Muscle of leg (tissue), 11 donors: Measurements from ENCODE around the gene PCBP3. TPM values are rescaled to one million over a fixed set of nuclear protein-coding genes. Genes with fewer than 3 reads are reported as not detected.

Experiments used
- DNase-seq: peaks from one replicate; pipeline ENCODE4 v3.0.0; 2013
- H3K27ac ChIP-seq: one replicate; pipeline ENCODE4 v1.5.1; 2013; ENCODE audit warnings: mild to moderate bottlenecking, low read length, control low read depth
- H3K27me3 ChIP-seq: one replicate; pipeline ENCODE4 v1.6.1; 2013; ENCODE audit warnings: low read length; ENCODE audit not compliant: control insufficient read depth, insufficient read depth
- H3K36me3 ChIP-seq: one replicate; pipeline ENCODE4 v1.6.1; 2013; ENCODE audit warnings: low read length; ENCODE audit not compliant: control insufficient read depth, insufficient read depth
- H3K4me1 ChIP-seq: one replicate; pipeline ENCODE4 v1.6.1; 2013; ENCODE audit warnings: low read length; ENCODE audit not compliant: control insufficient read depth, insufficient read depth
- H3K4me3 ChIP-seq: one replicate; pipeline ENCODE4 v1.5.1; 2013; ENCODE audit warnings: low read length, control low read depth
- H3K9me3 ChIP-seq: replicated peaks from 2 replicates; pipeline ENCODE4 v1.6.1; 2013; ENCODE audit warnings: low read depth, low read length; ENCODE audit not compliant: control insufficient read depth
- WGBS: methylation state at CpG from one replicate; pipeline ENCODE4 v1.1.5; 2013; ENCODE audit warnings: missing lambda C conversion rate; ENCODE audit not compliant: insufficient coverage; 5-methylcytosine and 5-hydroxymethylcytosine counted together
- polyA plus RNA-seq, 8 donors: library from polyadenylated mRNA; unstranded; fragments of 120-200 nt; gene quantifications; one replicate each; pipeline versions ENCODE4 v1.2.1 to v1.2.3, GENCODE V29; 2013; ENCODE audit warnings: inconsistent platforms in 1 of 8, low replicate concordance in 1 of 8; ENCODE audit not compliant: insufficient read length in 8 of 8, insufficient read depth in 1 of 8
- total RNA-seq: library from RNA; stranded (reverse); fragments of 120-200 nt; gene quantifications from one replicate; pipeline ENCODE4 v1.2.4, GENCODE V29; 2013

PCBP3 gene
- total and polyA plus RNA-seq, 9 donors, result 0.76 to 2.3 (median 1.2) TPM

DNA sequence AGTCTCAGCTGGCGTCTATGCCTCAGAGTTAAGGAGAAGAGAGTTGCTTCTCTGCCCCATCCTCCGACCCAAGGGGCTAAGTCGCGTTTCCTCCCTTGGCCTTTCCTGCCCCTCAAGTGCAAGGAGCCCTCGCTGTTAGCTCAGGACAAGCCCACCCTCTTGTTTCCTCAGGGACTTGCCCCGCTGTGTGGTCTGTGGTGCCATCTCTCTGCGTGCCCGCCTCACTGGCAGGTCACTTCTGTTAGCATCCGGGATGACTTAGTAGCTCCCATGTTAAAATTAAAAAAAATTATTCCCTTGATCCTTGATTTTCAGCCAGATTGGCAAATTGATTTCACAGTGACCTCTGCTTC lies 96.5 kb downstream of the PCBP3 start:
- WGBS, result 59% methylated on average over 9 of the region's 9 CpGs
- H3K36me3 ChIP-seq, result no peaks in the 10 kb centered on the region
- no peak overlapping the region for H3K27ac ChIP-seq
- DNase-seq, result no peak
- no peak overlapping the region for H3K4me3 ChIP-seq
- H3K4me1 ChIP-seq, result no peaks in the 10 kb centered on the region
- H3K9me3 ChIP-seq, result no peaks in the 10 kb centered on the region
- H3K27me3 ChIP-seq, result no peaks in the 10 kb centered on the region

DNA sequence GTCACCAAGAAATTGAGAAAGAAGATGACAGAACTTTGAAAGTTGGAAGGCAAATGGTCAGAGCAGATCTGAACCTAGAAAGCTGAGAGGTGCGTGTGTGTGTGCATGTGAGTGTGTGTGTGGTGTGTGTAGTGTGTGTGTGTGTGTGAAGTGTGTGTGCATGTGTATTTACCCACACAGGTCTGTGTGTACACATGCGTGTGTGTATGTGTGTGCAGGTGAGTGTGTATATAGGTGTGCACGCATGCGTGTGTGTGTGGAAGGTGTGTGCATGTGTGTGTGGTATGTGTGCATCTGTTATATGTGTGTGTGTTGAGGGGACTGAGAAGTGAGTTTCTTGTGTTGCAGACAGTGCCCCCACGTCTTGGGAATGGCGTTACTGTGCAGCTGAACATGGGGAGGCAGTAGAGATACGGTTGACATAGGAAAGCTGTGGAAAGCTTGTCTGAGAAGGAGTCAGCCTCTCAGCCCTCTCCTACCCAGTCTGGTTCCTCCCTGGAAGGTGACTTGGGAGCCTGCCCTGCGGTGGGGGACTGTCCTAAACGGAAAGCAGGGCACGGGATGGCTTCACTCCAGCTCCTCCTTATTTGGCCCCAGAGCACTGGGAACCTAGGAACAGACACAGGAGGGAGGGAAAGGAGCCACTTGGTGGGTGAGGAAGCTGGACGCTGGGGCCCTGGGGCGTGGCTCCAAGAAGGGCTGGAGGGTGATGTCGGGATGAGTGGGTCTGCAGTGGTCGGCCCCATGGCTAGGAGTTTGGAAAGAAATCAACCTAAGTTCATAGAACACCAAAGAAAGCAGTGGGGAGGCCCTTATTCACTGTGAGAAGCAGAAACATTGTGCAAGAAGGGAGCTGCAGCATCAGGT lies 97.2 kb downstream of the PCBP3 start:
- WGBS, result 79% methylated on average over 6 of the region's 14 CpGs
- Histone ChIP-seq H3K4me1 (no peaks in the 10 kb centered on the region), H3K4me3 (no peak overlapping the region), H3K27me3 (no peaks in the 10 kb centered on the region), H3K36me3 (no peaks in the 10 kb centered on the region), H3K27ac (no peak overlapping the region), H3K9me3 (no peaks in the 10 kb centered on the region)
- DNase-seq, result no peak

DNA sequence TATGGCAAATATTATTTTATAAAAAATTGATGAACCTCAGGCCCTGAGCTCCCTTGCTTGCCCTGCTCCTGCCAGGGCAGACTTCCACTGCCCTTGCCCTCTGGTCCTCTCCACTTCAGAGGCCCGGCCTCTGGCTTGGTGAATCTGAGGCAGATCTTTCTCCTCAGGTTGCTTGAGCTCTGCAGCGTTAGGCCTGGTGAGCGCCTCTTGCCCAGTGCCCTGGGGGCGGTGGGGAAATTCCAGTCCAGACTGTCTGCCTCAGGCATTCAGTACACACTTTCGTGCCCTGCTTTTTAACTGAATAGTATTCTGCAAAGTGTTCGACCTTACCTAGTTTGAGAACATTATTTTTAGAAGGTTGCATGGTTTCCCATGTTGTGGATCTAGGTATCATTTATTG lies 98.2 kb downstream of the PCBP3 start:
- 73% methylated on average over 4 of the region's 6 CpGs for WGBS
- Histone ChIP-seq H3K9me3 (no peaks in the 10 kb centered on the region), H3K4me1 (no peaks in the 10 kb centered on the region), H3K4me3 (no peak overlapping the region), H3K36me3 (no peaks in the 10 kb centered on the region), H3K27me3 (no peaks in the 10 kb centered on the region), H3K27ac (no peak overlapping the region)
- no peak for DNase-seq

DNA sequence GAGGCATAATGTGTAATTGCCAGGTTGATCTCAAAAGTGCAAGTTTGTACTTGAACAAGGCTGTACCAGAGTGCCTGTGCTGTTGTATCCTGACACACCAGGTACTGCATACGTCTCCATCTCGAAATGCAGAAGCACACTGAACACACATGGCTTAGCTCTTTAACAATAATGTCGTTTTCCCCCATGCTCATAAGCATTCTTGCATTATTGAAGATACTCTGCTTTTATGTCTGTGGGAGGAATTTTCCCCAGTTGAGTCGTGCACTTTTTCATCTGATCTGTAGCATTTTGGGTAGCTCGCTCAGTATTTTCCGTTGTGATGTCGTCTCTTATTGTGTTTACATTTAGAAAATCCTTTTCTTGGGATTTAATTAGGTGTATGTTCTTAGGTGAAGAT lies 98.7 kb downstream of the PCBP3 start:
- Histone ChIP-seq H3K36me3 (no peaks in the 10 kb centered on the region), H3K27ac (no peak overlapping the region), H3K4me1 (peaks cover 2% of the 10 kb centered on the region), H3K9me3 (no peaks in the 10 kb centered on the region), H3K4me3 (no peak overlapping the region), H3K27me3 (no peaks in the 10 kb centered on the region)
- DNase-seq, result no peak
- WGBS, result 85% methylated on average over 2 of the region's 7 CpGs

DNA sequence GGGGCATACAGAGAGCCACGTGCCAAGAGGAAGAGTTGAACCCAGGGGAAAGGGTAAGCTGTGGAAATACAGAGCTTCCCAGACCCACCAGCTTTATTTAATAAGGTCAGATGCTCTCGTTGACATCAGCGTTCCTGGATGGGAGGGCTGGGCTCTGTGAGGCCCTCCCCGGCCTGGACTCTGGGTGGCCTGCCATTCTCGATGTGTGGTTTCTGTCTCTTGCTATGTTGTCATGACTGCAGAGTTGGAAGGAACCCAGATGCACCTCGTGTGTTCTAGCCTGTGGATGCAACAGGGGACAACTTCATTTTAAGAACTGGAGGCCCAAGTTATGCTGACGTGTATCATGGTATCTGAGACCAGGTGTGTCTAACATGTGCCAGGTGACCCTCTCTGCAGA lies 101.7 kb downstream of the PCBP3 start:
- no peaks in the 10 kb centered on the region for H3K9me3 ChIP-seq
- DNase-seq, result no peak
- 69% methylated on average over 6 of the region's 7 CpGs for WGBS
- no peak overlapping the region for H3K27ac ChIP-seq
- H3K36me3 ChIP-seq, result no peaks in the 10 kb centered on the region
- H3K27me3 ChIP-seq, result no peaks in the 10 kb centered on the region
- peaks cover 16% of the 10 kb centered on the region for H3K4me1 ChIP-seq
- no peak overlapping the region for H3K4me3 ChIP-seq

DNA sequence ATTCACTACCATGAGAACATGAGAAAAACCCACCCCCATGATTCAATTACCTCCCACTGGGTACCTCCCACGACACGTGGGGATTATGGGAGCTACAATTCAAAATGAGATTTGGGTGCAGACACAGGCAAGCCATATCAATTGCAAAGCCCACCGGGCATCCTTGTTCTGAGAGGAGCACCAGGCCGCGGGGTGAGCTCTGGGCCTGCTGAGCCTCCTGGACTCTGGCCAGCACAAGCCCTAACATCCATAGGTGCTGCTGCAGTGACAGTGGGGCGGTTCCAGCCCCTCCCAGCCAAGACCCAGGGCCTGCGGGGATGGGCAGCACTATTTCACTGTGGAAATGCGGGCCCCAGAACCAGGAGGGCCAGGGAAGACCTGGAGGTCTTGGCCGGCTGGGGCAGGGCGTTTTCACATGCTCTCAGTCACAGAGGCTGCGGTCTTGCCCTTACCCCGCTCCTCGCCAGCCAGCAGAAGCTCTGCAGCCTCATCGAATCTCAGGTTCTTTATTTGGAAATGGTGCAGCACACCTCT lies 103.8 kb downstream of the PCBP3 start:
- no peak for DNase-seq
- peaks cover 16% of the 10 kb centered on the region for H3K4me1 ChIP-seq
- no peaks in the 10 kb centered on the region for H3K9me3 ChIP-seq
- no peak overlapping the region for H3K27ac ChIP-seq
- WGBS, result 52% methylated on average over 9 of the region's 14 CpGs
- no peak overlapping the region for H3K4me3 ChIP-seq
- H3K36me3 ChIP-seq, result no peaks in the 10 kb centered on the region
- no peaks in the 10 kb centered on the region for H3K27me3 ChIP-seq

DNA sequence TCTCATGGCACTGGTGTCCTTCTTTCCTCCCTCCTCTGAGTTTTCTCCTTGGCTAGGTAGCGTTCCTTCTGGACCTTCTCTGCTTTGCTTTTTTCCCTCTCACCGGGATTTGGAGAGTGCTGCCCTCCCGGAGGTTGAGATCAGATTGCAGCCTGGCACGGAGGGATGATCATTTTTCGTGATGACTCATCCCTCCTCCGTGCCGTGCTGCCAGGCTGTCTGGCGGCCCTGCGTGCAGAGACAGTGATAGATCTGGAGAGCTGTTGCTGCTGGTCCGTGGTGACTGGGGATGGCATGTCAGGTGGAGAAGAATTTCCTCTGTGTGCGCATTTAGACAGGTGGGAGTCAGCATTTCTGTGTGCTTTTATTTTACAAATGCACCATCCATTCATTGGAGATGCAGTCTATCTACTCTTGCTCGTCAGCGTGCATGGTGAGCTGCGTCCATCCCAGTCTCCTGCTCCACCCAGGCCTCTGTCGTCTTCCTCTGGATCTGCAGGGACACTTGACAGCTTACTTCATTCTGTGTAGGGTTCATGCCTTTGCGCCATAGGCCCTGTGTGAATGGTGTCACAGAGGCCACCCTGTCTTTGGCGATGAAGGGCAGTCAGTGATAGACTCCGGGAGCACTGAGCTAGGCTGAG lies 104.4 kb downstream of the PCBP3 start:
- WGBS, result 62% methylated on average over 8 of the region's 18 CpGs
- Histone ChIP-seq H3K4me3 (peak overlapping the region; percentile 10), H3K4me1 (peaks cover 16% of the 10 kb centered on the region), H3K9me3 (no peaks in the 10 kb centered on the region), H3K27me3 (no peaks in the 10 kb centered on the region), H3K36me3 (no peaks in the 10 kb centered on the region), H3K27ac (no peak overlapping the region)
- peak; percentile 51 for DNase-seq

DNA sequence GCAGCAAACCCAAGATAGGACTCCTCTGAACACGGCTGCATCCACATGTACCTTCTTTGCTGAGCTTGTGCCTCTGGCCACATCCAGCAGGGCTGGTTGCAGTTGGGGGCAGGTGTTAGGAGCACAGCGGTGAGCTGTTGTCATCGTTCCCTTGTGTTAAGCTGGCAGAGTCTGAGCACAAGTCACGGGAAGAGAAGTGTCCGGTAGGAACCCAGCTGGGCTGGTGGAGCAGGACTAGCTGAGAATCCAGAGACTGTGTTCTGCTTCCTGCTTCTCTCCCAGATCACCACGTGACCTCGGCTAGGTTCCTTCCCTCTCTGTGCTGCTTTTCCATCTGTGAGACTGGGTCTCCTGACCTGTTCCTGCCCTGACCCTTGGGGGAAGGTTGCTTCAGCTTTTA lies 105.1 kb downstream of the PCBP3 start:
- no peak for DNase-seq
- H3K9me3 ChIP-seq, result no peaks in the 10 kb centered on the region
- WGBS, result 65% methylated on average over 5 of the region's 7 CpGs
- no peaks in the 10 kb centered on the region for H3K36me3 ChIP-seq
- H3K4me3 ChIP-seq, result no peak overlapping the region
- H3K27me3 ChIP-seq, result no peaks in the 10 kb centered on the region
- H3K27ac ChIP-seq, result no peak overlapping the region
- peaks cover 16% of the 10 kb centered on the region for H3K4me1 ChIP-seq

DNA sequence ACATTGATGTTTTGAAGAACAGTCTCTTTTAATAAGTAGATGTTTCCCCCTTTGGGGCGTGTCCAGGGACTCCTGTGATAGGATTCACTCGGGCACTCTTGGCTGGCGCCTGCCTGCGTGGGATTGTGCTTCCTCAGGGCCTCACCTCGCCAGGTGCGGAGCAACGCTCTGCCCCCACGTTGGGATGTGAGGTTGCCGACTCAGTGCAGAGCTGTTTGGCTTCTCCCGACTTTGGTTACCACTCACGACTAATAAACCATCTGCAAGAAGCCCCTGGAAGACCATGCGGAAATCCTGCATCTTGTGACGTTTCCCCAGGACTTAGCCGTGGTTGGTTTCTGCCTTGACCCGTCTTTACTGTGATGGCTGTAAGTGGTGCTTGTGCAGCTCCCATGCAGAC lies 106.4 kb downstream of the PCBP3 start:
- no peak overlapping the region for H3K27ac ChIP-seq

DNA sequence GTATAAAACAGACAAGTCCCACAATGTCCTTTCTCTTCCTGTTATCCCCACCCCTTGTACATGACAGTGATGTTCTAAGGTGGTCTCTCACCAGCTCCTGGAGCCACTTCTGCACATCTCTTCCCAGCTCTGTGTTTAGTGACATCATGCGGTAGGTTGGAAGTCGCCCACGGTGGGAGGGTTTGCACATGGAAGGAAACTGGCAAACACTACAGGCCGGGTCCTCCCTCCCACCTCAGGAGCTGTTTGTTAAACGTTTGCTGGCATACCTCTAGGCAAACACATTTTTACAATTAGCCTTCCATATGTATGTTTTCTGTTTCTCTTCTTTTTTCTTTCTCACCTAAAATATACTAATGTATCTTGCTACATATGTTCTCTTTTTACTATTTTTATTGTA lies 107.4 kb downstream of the PCBP3 start:
- Histone ChIP-seq H3K4me1 (peaks cover 16% of the 10 kb centered on the region), H3K9me3 (peaks cover 1% of the 10 kb centered on the region), H3K4me3 (no peak overlapping the region), H3K27ac (no peak overlapping the region), H3K27me3 (no peaks in the 10 kb centered on the region), H3K36me3 (no peaks in the 10 kb centered on the region)
- WGBS, result no CpG with 5 or more reads among the region's 5 CpGs
- DNase-seq, result no peak

More for the DNA sequence above, 106.4 kb downstream of the PCBP3 start:
- WGBS, result 76% methylated on average over 10 of the region's 15 CpGs
- no peaks in the 10 kb centered on the region for H3K36me3 ChIP-seq
- H3K4me3 ChIP-seq, result no peak overlapping the region
- H3K27me3 ChIP-seq, result no peaks in the 10 kb centered on the region
- DNase-seq, result no peak
- no peaks in the 10 kb centered on the region for H3K9me3 ChIP-seq
- peaks cover 16% of the 10 kb centered on the region for H3K4me1 ChIP-seq
